Astrocyte (in vitro differentiated cells and primary cell): ENCODE results near the gene ARHGAP24. TPM values are rescaled to one million over a fixed set of nuclear protein-coding genes. Genes with fewer than 3 reads are reported as not detected.

Source experiments
- DNase-seq: peaks from one replicate; pipeline ENCODE4 v3.0.0-alpha.2; 2010; ENCODE audit warnings: low read depth
- FAIRE-seq: peaks from 2 replicates; lab custom pipeline; 2011; peaks lifted over from hg19 to GRCh38; lab: Jason Lieb, UNC
- H2AFZ ChIP-seq: 2 replicates; pipeline ENCODE4 v1.6.0; 2012; ENCODE audit warnings: low read depth, low read length, inconsistent platforms
- H3K27ac ChIP-seq: 2 replicates; pipeline ENCODE4 v1.5.1; 2011; ENCODE audit warnings: low read depth, low read length, inconsistent platforms
- H3K27me3 ChIP-seq: 2 replicates; pipeline ENCODE4 v1.6.0; 2011; ENCODE audit warnings: low read length, inconsistent platforms; ENCODE audit not compliant: insufficient read depth
- H3K36me3 ChIP-seq: 2 replicates; pipeline ENCODE4 v1.5.1; 2011; ENCODE audit warnings: low read length, inconsistent platforms; ENCODE audit not compliant: insufficient read depth
- H3K4me1 ChIP-seq: 2 replicates; pipeline ENCODE4 v1.5.1; 2011; ENCODE audit warnings: low read length, inconsistent platforms; ENCODE audit not compliant: insufficient read depth
- H3K4me2 ChIP-seq: 2 replicates; pipeline ENCODE4 v1.6.0; 2012; ENCODE audit warnings: low read length, inconsistent platforms
- H3K4me3 ChIP-seq: 2 replicates; pipeline ENCODE4 v1.5.1; 2011; ENCODE audit warnings: low read depth, mild to moderate bottlenecking, low read length, inconsistent platforms; ENCODE audit not compliant: insufficient read depth
- H3K79me2 ChIP-seq: 2 replicates; pipeline ENCODE4 v1.6.0; 2012; ENCODE audit warnings: mild to moderate bottlenecking, low read length, inconsistent platforms; ENCODE audit not compliant: insufficient read depth
- H3K9ac ChIP-seq: 2 replicates; pipeline ENCODE4 v1.6.0; 2012; ENCODE audit warnings: mild to moderate bottlenecking, low read length, inconsistent platforms
- H3K9me3 ChIP-seq: 2 replicates; pipeline ENCODE4 v1.5.1; 2012; ENCODE audit warnings: low read depth, mild to moderate bottlenecking, low read length, inconsistent platforms; ENCODE audit not compliant: insufficient read depth
- H4K20me1 ChIP-seq: 2 replicates; pipeline ENCODE4 v1.6.0; 2012; ENCODE audit warnings: low read length, inconsistent platforms; ENCODE audit not compliant: insufficient read depth
- H3K27ac Mint-ChIP-seq: one replicate; pipeline ENCODE4 v1.8.0; 2021; ENCODE audit warnings: mild to moderate bottlenecking, mixed read lengths; ENCODE audit not compliant: unreplicated experiment
- H3K27me3 Mint-ChIP-seq: one replicate; pipeline ENCODE4 v1.8.0; 2021; ENCODE audit warnings: low read depth, mixed read lengths; ENCODE audit not compliant: unreplicated experiment
- H3K36me3 Mint-ChIP-seq: one replicate; pipeline ENCODE4 v1.8.0; 2021; ENCODE audit warnings: low read depth, mixed read lengths; ENCODE audit not compliant: unreplicated experiment
- H3K4me1 Mint-ChIP-seq: one replicate; pipeline ENCODE4 v1.8.0; 2021; ENCODE audit warnings: low read depth, mixed read lengths; ENCODE audit not compliant: unreplicated experiment
- H3K4me3 Mint-ChIP-seq: one replicate; pipeline ENCODE4 v1.8.0; 2021; ENCODE audit warnings: mild to moderate bottlenecking, moderate library complexity, mixed read lengths; ENCODE audit not compliant: unreplicated experiment
- H3K9me3 Mint-ChIP-seq: one replicate; pipeline ENCODE4 v1.8.0; 2021; ENCODE audit warnings: mild to moderate bottlenecking, mixed read lengths; ENCODE audit not compliant: unreplicated experiment
- EZH2 ChIP-seq: IDR thresholded peaks from 2 replicates; pipeline ENCODE4 v1.6.1; 2012; ENCODE audit warnings: mild to moderate bottlenecking, low read length, inconsistent platforms; ENCODE audit not compliant: insufficient read depth
- total RNA-seq: library from RNA; stranded (reverse); gene quantifications from 2 replicates; pipeline ENCODE4 v1.2.1, GENCODE V29; 2021
- TF ChIP-seq, protein P1 (sequence below): IDR thresholded peaks from 2 replicates; pipeline ENCODE4 v1.5.1; 2011; ENCODE audit warnings: low read depth, mild to moderate bottlenecking, inconsistent platforms, low read length, moderate library complexity; ENCODE audit not compliant: insufficient read depth

ARHGAP24 gene
- total RNA-seq, 1 donor from 2014 or later, result 2.1 TPM

DNA sequence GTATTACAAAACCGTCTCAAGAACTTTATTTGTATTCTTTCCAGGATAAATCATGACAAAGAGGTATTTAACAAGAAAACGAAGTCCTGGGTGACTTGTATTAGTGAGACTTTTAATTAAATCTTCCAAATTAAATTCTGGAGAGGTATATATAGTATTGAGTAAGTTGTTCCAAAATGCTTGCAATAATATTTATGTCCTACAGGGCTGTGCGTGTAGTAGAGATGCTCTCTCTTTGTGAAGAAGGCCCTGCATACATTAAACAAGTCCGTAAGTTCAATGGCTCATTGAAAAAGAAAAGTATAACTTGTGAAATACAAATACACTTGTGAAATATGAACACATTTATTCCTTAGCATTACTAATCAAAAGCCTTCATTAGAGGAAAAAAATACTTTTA lies 211.4 kb downstream of the ARHGAP24 start:
- TF ChIP-seq EZH2, result no peak
- TF ChIP-seq, protein P1, sequence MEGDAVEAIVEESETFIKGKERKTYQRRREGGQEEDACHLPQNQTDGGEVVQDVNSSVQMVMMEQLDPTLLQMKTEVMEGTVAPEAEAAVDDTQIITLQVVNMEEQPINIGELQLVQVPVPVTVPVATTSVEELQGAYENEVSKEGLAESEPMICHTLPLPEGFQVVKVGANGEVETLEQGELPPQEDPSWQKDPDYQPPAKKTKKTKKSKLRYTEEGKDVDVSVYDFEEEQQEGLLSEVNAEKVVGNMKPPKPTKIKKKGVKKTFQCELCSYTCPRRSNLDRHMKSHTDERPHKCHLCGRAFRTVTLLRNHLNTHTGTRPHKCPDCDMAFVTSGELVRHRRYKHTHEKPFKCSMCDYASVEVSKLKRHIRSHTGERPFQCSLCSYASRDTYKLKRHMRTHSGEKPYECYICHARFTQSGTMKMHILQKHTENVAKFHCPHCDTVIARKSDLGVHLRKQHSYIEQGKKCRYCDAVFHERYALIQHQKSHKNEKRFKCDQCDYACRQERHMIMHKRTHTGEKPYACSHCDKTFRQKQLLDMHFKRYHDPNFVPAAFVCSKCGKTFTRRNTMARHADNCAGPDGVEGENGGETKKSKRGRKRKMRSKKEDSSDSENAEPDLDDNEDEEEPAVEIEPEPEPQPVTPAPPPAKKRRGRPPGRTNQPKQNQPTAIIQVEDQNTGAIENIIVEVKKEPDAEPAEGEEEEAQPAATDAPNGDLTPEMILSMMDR, result no peak
- DNase-seq (no peak), FAIRE-seq (no peak)
- Histone ChIP-seq H3K4me1 (no peaks in the 10 kb centered on the region), H3K27ac (no peak overlapping the region), H3K36me3 (no peaks in the 10 kb centered on the region), H3K4me2 (no peak overlapping the region), H4K20me1 (no peaks in the 10 kb centered on the region), H2AFZ (no peak overlapping the region), H3K4me3 (no peak overlapping the region), H3K79me2 (no peaks in the 10 kb centered on the region), H3K9me3 (no peaks in the 10 kb centered on the region), H3K9ac (no peak overlapping the region), H3K27me3 (no peaks in the 10 kb centered on the region)
- H3K9me3 Mint-ChIP-seq, result no peaks in the 10 kb centered on the region
- no peak overlapping the region for H3K27ac Mint-ChIP-seq
- H3K27me3 Mint-ChIP-seq, result no peaks in the 10 kb centered on the region
- no peaks in the 10 kb centered on the region for H3K36me3 Mint-ChIP-seq
- H3K4me1 Mint-ChIP-seq, result peaks cover 6% of the 10 kb centered on the region
- H3K4me3 Mint-ChIP-seq, result no peak overlapping the region

DNA sequence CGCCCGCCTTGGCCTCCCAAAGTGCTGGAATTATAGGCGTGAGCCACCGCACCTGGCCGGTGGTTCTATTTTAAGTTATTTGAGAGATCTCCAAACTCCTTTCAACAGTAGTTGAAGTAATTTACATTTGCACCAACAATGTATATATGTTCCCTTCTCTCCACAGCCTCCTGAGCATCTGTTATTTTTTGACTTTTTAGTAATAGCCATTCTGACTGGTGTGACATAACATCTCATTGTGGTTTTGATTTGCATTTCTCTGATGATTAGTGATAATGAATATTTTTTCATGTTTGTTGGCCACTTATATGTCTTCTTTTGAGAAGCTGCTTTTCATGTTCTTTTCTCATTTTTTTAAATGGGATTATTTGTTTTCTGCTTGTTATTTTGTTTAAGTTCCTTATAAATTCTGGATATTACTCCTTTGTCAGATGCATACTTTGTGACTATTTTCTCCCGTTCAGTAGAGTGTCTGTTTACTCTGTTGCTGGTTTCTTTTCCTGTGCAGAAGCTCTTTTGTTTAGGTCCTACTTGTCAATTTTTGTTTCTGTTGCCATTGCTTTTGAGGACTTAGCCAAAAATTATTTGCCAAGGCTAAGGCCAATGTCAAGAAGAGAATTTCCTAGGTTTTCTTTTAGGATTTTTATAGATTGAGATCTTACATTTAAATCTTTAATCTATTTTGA lies 213.2 kb downstream of the ARHGAP24 start:
- Histone ChIP-seq H3K9me3 (no peaks in the 10 kb centered on the region), H3K4me3 (no peak overlapping the region), H3K4me2 (no peak overlapping the region), H4K20me1 (no peaks in the 10 kb centered on the region), H2AFZ (no peak overlapping the region), H3K9ac (no peak overlapping the region), H3K4me1 (no peaks in the 10 kb centered on the region), H3K27me3 (no peaks in the 10 kb centered on the region), H3K36me3 (no peaks in the 10 kb centered on the region), H3K79me2 (no peaks in the 10 kb centered on the region), H3K27ac (no peak overlapping the region)
- FAIRE-seq (no peak), DNase-seq (no peak)
- H3K27me3 Mint-ChIP-seq, result no peaks in the 10 kb centered on the region
- no peak for TF ChIP-seq EZH2
- TF ChIP-seq, protein P1, result no peak
- H3K4me3 Mint-ChIP-seq, result no peak overlapping the region
- H3K27ac Mint-ChIP-seq, result no peak overlapping the region
- peaks cover 2% of the 10 kb centered on the region for H3K4me1 Mint-ChIP-seq
- H3K9me3 Mint-ChIP-seq, result no peaks in the 10 kb centered on the region
- no peaks in the 10 kb centered on the region for H3K36me3 Mint-ChIP-seq

DNA sequence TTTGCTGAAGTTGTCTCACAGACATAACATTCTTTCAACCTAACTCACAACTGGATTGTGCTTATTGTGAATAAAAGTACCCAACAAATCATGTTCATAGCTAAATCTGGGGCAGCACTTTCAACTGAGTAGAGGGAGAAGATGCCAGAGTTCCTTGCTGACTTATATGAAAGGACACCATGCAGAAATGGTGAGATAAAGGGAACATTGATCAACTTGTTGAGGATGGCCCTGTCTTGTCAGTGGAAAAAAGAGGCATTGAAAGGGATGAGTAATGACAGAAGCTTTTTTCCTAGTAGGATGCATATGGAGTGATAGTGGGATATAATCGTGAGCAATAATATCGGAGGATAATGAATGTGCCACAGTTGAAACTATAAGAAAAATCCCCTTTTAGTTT lies 221.7 kb downstream of the ARHGAP24 start:
- no peak overlapping the region for H3K4me2 ChIP-seq
- no peak for DNase-seq
- H2AFZ ChIP-seq, result no peak overlapping the region
- no peak for FAIRE-seq
- no peaks in the 10 kb centered on the region for H4K20me1 ChIP-seq
- H3K9me3 ChIP-seq, result no peaks in the 10 kb centered on the region
- Mint-ChIP-seq H3K4me1 (no peaks in the 10 kb centered on the region), H3K4me3 (no peak overlapping the region), H3K36me3 (no peaks in the 10 kb centered on the region), H3K9me3 (no peaks in the 10 kb centered on the region), H3K27me3 (no peaks in the 10 kb centered on the region), H3K27ac (no peak overlapping the region)
- TF ChIP-seq, protein P1, result no peak
- TF ChIP-seq EZH2, result no peak
- H3K9ac ChIP-seq, result no peak overlapping the region
- no peaks in the 10 kb centered on the region for H3K79me2 ChIP-seq
- H3K36me3 ChIP-seq, result no peaks in the 10 kb centered on the region
- H3K27me3 ChIP-seq, result no peaks in the 10 kb centered on the region
- no peak overlapping the region for H3K4me3 ChIP-seq
- H3K4me1 ChIP-seq, result no peaks in the 10 kb centered on the region
- no peak overlapping the region for H3K27ac ChIP-seq
